ENCODE results near the gene CWC25. TPM values are rescaled to one million over a fixed set of nuclear protein-coding genes. Genes with fewer than 3 reads are reported as not detected.
A peak's percentile ranks its signal among the peaks of the same experiment; 100 is the strongest.

The CWC25 gene
- polyA plus RNA-seq, 1 of the 3 experiments (the other 2 are of a cell fraction), result 15.6 TPM

DNA sequence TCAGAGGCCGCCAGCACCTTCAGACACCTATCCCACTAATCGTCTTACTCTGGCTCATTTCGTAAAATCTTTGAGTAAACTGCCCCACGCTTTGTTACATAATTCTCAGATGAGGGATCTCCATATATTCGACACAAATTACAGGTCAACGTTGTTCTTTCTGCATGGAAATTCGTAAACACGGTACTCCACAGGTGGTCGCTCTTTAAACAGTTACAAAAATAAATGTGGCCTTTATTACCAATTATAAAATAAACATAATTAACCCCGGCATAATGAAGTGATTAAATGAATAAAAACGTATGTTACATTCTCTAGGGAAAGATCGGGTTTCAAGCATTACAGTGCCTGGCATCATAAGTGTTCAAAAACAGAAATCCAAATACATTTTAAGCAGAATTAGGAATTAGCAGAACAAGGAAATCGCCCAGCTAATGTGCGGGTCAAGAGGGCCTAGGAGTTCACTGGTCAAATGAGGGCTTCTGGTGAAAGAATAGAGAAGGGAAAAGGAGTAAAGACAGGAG, 24.8 kb downstream of the CWC25 start:
- TF ChIP-seq FOXJ3 (CRISPR knock-in tag; IDR thresholded peaks at IDR 0.05) (no peak), SMC3 (IDR thresholded peaks at IDR 0.05; ENCODE audit: low read depth, low read length) (no peak), RCOR1 (IDR thresholded peaks at IDR 0.05; ENCODE audit: low read length) (no peak), MXI1 (IDR thresholded peaks at IDR 0.05; ENCODE audit: low read depth, low read length) (no peak), TAF1 (IDR thresholded peaks at IDR 0.05; ENCODE audit: borderline replicate concordance, low read depth, low read length) (no peak), GATA2 (CRISPR knock-in tag; IDR thresholded peaks at IDR 0.05) (no peak), RFX5 (IDR thresholded peaks at IDR 0.05; ENCODE audit: low read length) (no peak), YY1 (IDR thresholded peaks at IDR 0.05; ENCODE audit: low read depth) (no peak), POLR2AphosphoS5 (IDR thresholded peaks at IDR 0.05; ENCODE audit: low read depth, low read length) (no peak)
- TF ChIP-seq, protein P1, sequence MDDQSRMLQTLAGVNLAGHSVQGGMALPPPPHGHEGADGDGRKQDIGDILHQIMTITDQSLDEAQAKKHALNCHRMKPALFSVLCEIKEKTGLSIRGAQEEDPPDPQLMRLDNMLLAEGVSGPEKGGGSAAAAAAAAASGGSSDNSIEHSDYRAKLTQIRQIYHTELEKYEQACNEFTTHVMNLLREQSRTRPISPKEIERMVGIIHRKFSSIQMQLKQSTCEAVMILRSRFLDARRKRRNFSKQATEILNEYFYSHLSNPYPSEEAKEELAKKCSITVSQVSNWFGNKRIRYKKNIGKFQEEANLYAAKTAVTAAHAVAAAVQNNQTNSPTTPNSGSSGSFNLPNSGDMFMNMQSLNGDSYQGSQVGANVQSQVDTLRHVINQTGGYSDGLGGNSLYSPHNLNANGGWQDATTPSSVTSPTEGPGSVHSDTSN (IDR thresholded peaks at IDR 0.05), result no peak
- peaks cover 40% of the 10 kb centered on the region for H3K79me2 ChIP-seq (ENCODE audit: insufficient read depth)
- H3K9ac ChIP-seq, result peak overlapping the region; percentile 98; the same call in 1 of the 2 replicates
- 0 out of 2 replicates have a peak overlapping the region, but pooled peaks have one; percentile 21 for H2AFZ ChIP-seq (ENCODE audit: low read depth)
- no peak for DNase-seq
- H3K27ac ChIP-seq (ENCODE audit: low read depth in 2 of 2, low read length in 1 of 2), result peak overlapping the region; percentile 72 to 93
- POLR2A ChIA-PET, result interaction anchor here (1.3 kb wide), 1 partner anchor 69 kb away, joined by 6 read pairs; the partner anchor contains the start of gene LASP1
- peak overlapping the region; percentile 58 to 83 for H3K4me3 ChIP-seq (ENCODE audit: low read depth in 2 of 2, low read length in 1 of 2)
- H3K27me3 ChIP-seq (ENCODE audit: insufficient read depth), result no peaks in the 10 kb centered on the region
- WGBS (ENCODE audit: low lambda C conversion rate), result 24% methylated on average over 14 of the region's 14 CpGs
- no peaks in the 10 kb centered on the region for H3K9me3 ChIP-seq
- H3K4me2 ChIP-seq, result peak overlapping the region; percentile 76
- peaks cover 6 to 19% of the 10 kb centered on the region in 2 experiments; a peak in 3 of 4 replicates for H3K4me1 ChIP-seq (ENCODE audit: control insufficient read depth in 1 of 2, insufficient read depth in 2 of 2, low read depth in 1 of 2, low read length in 1 of 2)
- peaks cover 18% of the 10 kb centered on the region for H4K20me1 ChIP-seq (ENCODE audit: insufficient read depth)
- H3K36me3 ChIP-seq (replicated peaks in 1 of 2; ENCODE audit: control insufficient read depth in 1 of 2, insufficient read depth in 2 of 2, low read length in 1 of 2), result peaks cover 28 to 49% of the 10 kb centered on the region in 2 experiments
- peaks cover 32% of the 10 kb centered on the region for H3F3A ChIP-seq (replicated peaks; ENCODE audit: insufficient read depth)
- CTCF ChIA-PET, result interaction anchor here (1.0 kb wide), 1 partner anchor 65 kb away, joined by 3 read pairs; no protein-coding TSS in a partner anchor
- H3K9me2 ChIP-seq, result no peaks in the 10 kb centered on the region

DNA sequence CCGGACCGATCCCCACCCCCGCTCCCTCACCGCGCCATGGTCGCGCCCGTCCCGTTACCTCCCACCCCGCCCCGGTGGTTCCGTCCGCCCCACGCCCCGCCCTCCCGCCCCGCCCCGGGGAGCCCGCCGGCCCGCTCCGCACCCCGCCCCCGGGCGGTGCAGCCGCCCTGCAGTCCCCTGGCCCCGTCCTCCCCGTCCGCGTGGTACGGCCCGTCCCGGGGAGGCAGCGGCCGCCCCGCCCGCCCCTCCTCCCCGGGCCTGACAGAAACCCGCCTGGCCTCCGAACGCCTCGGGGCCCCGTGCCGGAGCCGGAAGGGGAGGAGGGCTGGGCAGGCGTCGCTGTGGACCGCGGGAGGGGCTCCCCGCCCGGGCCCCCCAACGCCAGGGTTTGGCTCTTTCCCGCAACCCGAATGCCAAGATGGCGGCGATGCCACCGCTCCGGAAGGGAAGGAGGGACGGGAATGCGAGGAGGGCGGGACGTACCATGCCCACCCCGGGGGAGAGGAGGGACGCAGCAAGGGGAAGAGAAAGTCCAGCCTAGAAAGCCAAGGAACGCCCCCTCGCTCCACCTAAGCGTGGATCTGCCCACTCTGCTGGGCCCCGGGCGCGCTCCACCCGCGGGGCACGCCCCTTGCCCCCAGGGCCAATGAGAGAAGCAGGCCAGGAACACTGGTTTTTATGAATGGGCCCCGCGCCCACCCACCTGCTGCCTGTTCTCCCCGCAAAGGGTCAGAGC, 25.5 kb downstream of the CWC25 start, which contains the start of gene PIP4K2B:
Gene PIP4K2B (minus strand): TSS at position 56 of the 736 bp plus-strand sequence. CDS start 132 bp downstream, outside the sequence.
- peaks cover 46% of the 10 kb centered on the region for H3K79me2 ChIP-seq (ENCODE audit: insufficient read depth)
- peaks cover 21% of the 10 kb centered on the region for H4K20me1 ChIP-seq (ENCODE audit: insufficient read depth)
- peaks cover 6 to 19% of the 10 kb centered on the region in 2 experiments; a peak in 3 of 4 replicates for H3K4me1 ChIP-seq (ENCODE audit: control insufficient read depth in 1 of 2, insufficient read depth in 2 of 2, low read depth in 1 of 2, low read length in 1 of 2)
- peak within 1 kb of the TSS; percentile 70 for H2AFZ ChIP-seq (ENCODE audit: low read depth)
- peaks cover 28 to 47% of the 10 kb centered on the region in 2 experiments for H3K36me3 ChIP-seq (replicated peaks in 1 of 2; ENCODE audit: control insufficient read depth in 1 of 2, insufficient read depth in 2 of 2, low read length in 1 of 2)
- no peaks in the 10 kb centered on the region for H3K9me2 ChIP-seq
- H3F3A ChIP-seq (replicated peaks; ENCODE audit: insufficient read depth), result peaks cover 32% of the 10 kb centered on the region
- H3K9ac ChIP-seq, result peak within 1 kb of the TSS; percentile 98
- 3% methylated on average over 32 of the region's 76 CpGs for WGBS (ENCODE audit: low lambda C conversion rate)
- POLR2A ChIA-PET, result interaction anchor here (1.3 kb wide), 1 partner anchor 70 kb away, joined by 6 read pairs; the partner anchor contains the start of gene LASP1
- no peaks in the 10 kb centered on the region for H3K27me3 ChIP-seq (ENCODE audit: insufficient read depth)
- peak within 1 kb of the TSS; percentile 83 to 85 for H3K4me3 ChIP-seq (ENCODE audit: low read depth in 2 of 2, low read length in 1 of 2)
- CTCF ChIA-PET, result interaction anchor here (1.0 to 1.2 kb wide), 3 partner anchors 11 to 353 kb away, joined by 3 to 5 read pairs (median 4); no protein-coding TSS in a partner anchor
- peak within 1 kb of the TSS; percentile 93 to 97 for H3K27ac ChIP-seq (ENCODE audit: low read depth in 2 of 2, low read length in 1 of 2)
- H3K4me2 ChIP-seq, result peak within 1 kb of the TSS; percentile 86
- DNase-seq, result peak; percentile 99
- no peaks in the 10 kb centered on the region for H3K9me3 ChIP-seq
- TF ChIP-seq FOXM1 (IDR thresholded peaks at IDR 0.05; ENCODE audit: low read depth), result no peak
- peak; percentile 5; the same call in 1 of the 2 replicates for TF ChIP-seq TCF12 (IDR thresholded peaks at IDR 0.05)
- no peak for TF ChIP-seq RFX5 (IDR thresholded peaks at IDR 0.05; ENCODE audit: low read length)
- TF ChIP-seq RCOR1 (IDR thresholded peaks at IDR 0.05; ENCODE audit: low read length), result 0 out of 2 replicates have a peak, but pooled peaks have one; percentile 6
- peak in 1 of 2 experiments; percentile 7; a peak in 1 of 4 replicates for TF ChIP-seq EP300 (IDR thresholded peaks at IDR 0.05; ENCODE audit: borderline replicate concordance in 1 of 2, low read depth in 1 of 2, low read length in 1 of 2)
- TF ChIP-seq, protein P2, sequence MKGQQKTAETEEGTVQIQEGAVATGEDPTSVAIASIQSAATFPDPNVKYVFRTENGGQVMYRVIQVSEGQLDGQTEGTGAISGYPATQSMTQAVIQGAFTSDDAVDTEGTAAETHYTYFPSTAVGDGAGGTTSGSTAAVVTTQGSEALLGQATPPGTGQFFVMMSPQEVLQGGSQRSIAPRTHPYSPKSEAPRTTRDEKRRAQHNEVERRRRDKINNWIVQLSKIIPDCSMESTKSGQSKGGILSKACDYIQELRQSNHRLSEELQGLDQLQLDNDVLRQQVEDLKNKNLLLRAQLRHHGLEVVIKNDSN (IDR thresholded peaks at IDR 0.05; ENCODE audit: borderline replicate concordance, low read depth), result peak; percentile 12; the same call in 1 of the 2 replicates
- TF ChIP-seq POLR2AphosphoS5 (IDR thresholded peaks at IDR 0.05; ENCODE audit: low read depth, low read length), result peak; percentile 89
- TF ChIP-seq MXI1 (IDR thresholded peaks at IDR 0.05; ENCODE audit: low read depth, low read length), result peak; percentile 77
- peak; percentile 22; the same call in 1 of the 2 replicates for TF ChIP-seq SIN3A (IDR thresholded peaks at IDR 0.05; ENCODE audit: borderline replicate concordance, low read depth, low read length)
- TF ChIP-seq TAF1 (IDR thresholded peaks at IDR 0.05; ENCODE audit: borderline replicate concordance, low read depth, low read length), result peak; percentile 82
- no peak for TF ChIP-seq FOXJ3 (CRISPR knock-in tag; IDR thresholded peaks at IDR 0.05)
- TF ChIP-seq, protein P3, sequence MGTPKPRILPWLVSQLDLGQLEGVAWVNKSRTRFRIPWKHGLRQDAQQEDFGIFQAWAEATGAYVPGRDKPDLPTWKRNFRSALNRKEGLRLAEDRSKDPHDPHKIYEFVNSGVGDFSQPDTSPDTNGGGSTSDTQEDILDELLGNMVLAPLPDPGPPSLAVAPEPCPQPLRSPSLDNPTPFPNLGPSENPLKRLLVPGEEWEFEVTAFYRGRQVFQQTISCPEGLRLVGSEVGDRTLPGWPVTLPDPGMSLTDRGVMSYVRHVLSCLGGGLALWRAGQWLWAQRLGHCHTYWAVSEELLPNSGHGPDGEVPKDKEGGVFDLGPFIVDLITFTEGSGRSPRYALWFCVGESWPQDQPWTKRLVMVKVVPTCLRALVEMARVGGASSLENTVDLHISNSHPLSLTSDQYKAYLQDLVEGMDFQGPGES (IDR thresholded peaks at IDR 0.05; ENCODE audit: low read depth, low read length), result no peak
- TF ChIP-seq EZH2phosphoT487 (IDR thresholded peaks at IDR 0.05; ENCODE audit: borderline replicate concordance, low read depth), result no peak
- TF ChIP-seq YY1 (IDR thresholded peaks at IDR 0.05; ENCODE audit: low read depth), result peak; percentile 95
- no peak for TF ChIP-seq RAD21 (IDR thresholded peaks at IDR 0.05; ENCODE audit: low read length)
- no peak for TF ChIP-seq RXRA (IDR thresholded peaks at IDR 0.05; ENCODE audit: borderline replicate concordance, low read depth)
- TF ChIP-seq SMC3 (IDR thresholded peaks at IDR 0.05; ENCODE audit: low read depth, low read length), result no peak

Data from SK-N-SH (cell line).